Ramos (cell line): ENCODE measurements around the gene KAT7.

Experiments used
- in situ Hi-C: fragments of 300-500 bp; cut with MboI; formaldehyde crosslinking; loops from one replicate; pipeline ENCODE4 v1.14.3; 2022; ENCODE audit warnings: low sequenced_read_pairs; ENCODE audit not compliant: unreplicated experiment

Gene KAT7

DNA sequence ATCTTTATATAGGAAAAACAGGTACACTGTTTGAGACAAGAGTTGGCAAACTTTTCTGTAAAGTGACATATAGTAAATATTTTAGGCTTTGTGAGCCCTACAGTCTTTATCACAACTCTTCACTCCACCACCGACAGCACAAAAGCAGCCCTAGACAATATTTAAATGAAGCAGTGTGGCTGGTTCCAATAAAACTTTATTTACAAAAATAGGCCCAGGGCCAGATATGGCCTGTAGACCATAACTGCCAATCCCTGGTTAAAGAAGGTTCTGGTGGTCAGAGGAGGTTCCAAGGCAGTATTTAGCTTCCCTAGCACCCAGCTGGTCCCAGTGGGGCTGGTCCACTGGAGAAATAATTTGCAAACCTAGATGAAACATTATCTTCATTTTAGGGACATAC, 28.2 kb upstream of the KAT7 start:
- in situ Hi-C loops, result no loop called here

DNA sequence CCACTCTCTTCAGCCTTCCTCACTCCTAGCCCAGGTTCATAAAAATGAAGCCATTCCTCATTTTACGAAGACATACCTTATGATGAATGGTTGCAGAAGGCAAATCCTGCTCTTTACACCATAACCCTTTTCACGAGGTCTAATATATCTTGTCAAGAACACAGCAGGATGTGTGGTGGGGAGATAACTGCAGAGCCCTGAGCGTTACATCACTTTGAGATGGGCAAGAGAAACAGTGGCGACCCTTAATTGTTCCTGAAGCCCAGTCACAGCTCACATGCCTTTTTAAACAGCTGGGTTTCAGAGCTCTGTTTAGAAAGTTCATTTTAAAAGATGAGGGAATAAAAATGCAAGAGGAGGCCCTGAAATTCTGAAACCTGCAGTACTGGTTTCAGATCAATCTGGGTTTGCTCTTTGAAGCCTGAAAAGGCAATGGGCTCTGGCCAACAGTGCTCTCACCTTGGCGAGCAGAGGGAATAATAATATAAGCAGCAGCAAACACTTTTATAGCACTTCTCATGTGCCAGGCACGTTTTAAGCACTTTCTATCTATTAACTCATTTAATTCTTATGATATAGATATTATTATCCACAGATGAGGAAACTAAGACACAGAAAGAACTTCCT, 27.4 kb upstream of the KAT7 start:
- in situ Hi-C loops, result no loop called here

DNA sequence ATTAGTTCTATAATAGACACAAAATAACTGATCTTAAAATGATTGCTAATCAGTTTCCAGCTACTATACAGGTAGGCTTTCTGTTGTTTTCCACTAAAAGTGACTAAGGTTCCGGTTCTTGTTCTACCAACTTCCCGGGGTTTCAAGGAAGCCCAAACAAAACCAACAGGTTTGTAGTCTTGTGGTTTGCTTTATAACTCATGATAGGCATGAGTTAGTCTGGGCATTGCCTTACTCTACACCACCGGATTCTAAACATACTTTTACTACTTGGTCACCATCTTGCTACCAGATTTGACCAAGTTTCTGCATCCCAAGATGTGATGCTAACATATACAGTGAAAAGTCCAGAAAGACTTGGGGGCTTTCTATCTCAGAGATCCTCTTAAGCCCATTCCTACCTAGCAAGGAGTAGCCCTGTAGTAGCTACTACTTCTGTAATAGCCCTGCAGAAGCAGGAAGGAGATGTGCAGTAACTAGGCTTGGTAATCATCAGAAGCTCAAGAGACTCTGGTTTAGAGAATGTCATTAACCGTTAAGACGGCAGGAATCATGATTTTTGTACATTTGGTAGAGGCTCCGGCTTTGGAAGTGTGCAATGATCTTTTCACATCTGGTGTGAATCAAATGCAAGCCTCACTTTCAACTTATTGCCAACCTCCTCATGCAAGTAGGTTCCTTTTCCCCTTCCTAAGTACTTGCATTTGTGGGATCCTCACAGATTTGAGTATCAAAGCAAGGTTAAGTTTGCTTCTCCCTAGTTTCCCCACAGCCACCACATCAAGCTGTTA, 26.1 kb upstream of the KAT7 start:
- in situ Hi-C loops, result no loop called here

DNA sequence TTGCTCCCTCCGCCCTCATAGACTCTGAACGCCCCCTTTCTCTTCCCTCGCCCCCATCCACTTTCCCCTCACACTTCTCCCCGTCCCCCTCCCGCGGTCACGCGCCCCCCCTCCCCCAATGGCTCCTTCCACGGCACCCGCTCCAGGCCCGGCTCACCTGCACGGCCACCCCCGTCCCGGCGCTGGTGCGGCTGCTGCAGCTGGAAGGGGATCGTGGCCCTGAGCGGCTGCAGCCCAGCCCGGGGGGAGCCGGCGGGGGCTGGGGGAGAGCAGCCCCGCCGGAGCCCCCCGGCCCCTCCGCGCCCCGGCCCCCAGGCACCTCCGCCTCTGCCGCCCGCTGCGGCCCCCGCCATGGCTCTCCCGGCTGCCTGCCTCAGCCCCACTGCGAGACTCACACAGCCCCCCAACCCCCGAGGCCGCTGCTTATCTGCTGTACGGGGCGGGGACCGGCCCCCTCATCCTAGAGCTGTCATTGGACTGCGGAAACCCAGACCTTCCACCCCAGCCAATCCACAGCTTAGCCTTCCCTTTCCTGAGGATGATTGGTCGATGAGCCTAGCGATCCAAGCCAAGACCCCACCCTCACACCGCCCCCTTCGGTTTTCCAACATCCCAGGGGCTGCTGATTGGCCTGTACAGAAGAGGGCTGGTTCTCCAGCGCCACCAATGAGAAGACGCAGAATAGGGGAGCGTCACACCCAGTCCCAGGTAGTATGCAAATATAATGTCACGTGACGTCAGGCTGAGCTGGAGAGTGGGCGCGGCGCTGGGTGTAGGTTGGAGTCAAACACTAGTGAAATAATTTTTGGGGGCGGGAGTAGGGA, 24.5 kb upstream of the KAT7 start, which contains the start of gene FAM117A:
Gene FAM117A, minus strand, starts transcription at position 397 of the 824 bp plus-strand sequence. Its CDS starts 44 bp downstream, at position 353.
- in situ Hi-C loops, result no loop called here

DNA sequence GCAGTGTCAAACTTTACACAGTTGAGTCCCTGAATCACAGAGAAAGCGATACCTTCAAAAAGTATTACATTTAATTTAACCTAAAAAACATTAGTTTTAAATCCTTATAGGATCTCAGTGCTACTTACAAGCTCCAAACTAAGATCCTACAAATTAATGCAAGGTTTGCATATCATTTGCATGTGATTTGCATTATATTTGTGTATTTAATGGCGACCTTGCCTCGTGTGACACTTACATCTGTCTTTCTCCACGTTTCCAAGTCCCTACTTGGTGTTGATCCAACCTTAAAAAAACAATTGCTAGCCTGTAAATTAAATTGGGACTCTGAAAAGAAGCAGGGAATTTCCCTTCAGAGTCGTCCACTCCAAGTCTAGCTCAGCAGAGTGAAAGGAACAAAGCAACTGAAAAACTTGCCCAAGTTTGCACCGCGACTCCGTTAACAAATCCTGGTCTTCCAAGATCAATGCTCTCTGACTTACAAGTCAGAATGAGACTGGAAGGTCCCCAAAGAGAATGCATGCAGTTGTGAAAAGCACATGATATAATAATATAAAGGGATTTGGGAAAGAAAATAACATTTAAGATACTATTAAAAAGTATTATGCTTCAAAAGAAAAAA, 23.8 kb upstream of the KAT7 start:
- in situ Hi-C loops, result no loop called here

DNA sequence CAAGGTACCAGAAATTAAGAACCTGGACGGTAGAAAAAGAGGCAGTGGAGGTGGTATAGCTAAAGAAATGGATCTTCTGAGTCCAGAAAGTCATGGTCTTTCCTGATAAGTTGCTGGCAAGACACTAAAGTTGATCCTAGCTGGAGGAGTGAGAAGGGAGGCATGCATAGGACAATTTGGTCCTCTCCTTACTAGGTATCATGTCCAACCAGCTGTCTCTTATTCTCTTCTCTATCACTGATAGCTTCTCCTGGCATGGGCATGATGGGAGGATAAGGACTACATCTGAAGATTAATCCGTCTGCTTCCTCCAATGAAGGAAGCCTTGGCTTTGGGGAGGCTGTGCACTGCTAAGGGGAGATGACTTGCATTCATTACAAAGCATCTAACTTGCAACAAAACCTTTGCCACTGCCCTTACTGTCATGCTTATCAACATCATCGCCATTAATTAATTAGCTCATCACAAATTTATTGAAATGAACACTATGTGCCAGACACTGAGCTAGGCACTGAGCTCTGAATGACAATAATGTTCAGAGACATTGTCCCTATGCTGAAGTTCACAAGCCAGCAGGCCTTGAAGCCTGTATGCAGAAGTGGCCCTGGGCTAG, 21.5 kb upstream of the KAT7 start:
- in situ Hi-C loops, result no loop called here

DNA sequence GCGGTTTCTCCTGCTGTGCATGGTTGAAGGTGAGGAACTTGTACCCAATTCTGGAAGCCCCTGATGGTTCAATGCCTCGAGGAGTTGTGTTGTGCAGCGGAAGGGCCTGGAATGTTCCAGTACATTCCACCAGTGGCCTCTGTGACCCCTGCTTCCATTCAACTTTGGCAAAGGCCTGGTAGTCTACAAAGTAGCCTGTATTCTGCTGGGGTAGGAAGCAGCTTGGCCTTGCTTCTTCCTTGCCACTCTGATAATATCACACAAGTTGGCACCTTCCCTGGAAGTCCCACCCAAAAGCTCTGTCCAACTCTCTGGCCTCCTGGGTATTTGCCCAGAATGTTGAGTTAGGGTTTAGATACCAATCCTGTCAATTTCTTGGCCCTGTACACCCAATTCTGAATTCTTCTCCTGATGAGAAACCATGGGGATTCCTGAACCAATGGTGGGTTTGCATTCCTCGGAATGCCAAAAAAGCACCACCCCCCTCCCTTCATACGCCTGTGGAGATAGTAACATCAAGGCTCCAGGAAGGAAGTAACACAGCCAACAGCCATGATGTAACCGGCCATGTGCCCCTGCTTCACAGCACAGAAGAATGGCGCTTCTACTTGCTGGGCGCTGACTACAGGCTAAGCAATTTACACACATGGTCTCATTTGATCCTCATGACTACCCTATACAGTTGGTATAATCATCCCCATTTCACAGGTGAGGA, 12.8 kb upstream of the KAT7 start:
- in situ Hi-C loops, result no loop called here

DNA sequence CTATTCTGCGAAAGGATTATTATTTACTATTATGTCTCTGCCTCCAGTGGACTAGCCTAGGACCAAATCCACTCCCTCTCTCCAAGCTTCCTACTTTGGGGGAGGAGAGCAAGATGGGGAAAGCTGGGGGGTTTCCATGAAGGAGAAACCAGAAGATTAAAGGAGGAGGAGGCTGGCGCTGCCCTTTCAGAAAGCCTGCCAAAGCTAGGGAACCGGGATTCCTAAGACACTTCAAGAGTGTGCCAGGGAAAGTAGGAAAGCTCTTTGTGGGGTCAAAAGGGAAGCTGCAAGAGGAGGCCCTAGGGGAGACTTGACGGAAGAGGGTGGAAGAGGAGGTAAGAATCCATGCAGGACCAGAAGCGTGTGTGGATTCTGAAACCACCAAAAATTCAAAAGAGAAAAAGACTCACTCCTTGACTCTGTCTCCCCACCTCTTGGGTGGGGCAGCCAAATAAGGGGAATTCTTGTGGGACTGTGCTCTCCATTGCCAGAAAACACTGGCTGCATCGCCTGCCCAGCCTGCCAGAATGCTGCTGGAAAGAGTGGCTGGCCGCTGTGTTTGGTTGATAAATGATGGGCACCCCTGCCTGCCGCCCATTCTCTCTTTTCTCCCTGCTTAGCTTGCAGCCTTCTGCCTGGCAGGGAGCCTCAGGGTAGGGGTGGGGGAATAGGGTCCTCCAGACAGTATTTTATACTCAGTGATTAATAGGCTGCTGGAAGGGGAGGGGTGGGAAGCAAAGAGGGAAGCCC, 11.8 kb upstream of the KAT7 start:
- in situ Hi-C loops, result no loop called here

DNA sequence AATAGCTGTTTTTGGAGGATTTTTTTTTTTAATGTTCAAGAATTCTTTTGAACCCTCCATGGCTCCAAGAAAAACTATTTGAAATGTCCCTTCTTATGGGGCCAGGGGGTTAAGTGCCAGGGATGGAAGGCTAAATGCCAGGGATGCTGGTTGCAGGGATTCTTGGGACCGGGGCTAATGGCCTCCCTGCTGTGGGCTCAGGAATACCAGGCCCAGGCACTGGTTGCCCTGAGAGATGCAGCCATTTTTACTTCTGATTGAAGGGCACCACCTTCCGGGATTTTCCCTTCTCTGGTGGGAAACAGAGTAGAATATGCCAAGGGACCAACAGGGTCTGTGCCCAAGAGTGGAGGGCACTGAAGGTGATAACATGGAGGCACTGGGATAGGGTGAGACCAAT, 10.9 kb upstream of the KAT7 start:
- in situ Hi-C loops, result no loop called here

DNA sequence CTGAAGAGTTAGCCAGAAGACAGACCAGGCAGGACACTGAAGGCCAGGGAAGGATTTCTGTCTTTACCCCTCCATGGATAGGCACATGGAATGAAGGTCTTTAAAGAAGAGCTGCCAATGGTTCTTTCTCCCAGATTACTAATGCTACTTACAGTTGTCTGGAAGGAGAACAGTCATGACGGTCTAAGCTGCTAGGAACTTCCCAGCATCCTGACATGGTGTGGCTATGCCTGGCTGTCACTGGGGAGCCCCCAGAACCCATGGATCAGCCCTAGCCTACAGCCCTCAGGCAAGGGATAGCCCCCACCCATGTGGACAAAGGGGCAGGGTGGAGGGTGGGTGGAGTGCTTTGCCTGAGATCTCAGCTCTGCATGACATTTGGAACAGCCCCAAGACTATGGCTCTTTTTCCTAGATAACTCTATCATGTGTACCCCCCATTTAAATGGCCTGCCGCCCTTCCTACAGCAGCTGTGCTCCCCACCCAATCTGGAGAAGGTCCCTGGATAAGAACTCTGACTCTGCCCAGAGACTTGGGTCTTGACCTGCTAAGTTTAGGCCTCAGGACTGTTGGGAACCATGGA, 9.2 kb upstream of the KAT7 start:
- in situ Hi-C loops, result no loop called here

DNA sequence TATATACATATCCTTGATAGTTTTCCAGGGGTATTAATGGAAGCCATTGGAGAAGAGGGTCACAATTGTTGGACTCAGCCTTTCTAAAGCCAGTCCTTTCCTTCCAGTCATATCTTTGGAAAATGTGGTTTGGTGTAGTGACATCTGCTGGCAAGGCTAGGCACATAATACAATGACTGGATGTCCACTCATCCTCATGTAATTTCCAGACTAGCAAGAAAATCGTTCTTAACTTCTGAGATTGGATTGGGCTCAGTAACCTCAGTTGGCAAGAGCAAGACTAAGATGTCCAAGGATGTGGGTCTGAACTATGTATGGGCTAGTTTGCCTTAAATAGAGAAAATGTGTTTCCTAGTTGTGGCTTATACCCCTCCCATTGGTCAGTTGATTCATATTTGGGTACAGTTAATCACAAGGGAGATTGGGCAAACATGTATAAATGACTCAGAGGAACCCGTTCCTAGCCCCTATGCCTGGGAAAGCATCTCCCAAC, 8.7 kb upstream of the KAT7 start:
- in situ Hi-C loops, result loop anchor here (10.0 kb wide), 1 partner anchor 215 kb away; no protein-coding TSS in a partner anchor

DNA sequence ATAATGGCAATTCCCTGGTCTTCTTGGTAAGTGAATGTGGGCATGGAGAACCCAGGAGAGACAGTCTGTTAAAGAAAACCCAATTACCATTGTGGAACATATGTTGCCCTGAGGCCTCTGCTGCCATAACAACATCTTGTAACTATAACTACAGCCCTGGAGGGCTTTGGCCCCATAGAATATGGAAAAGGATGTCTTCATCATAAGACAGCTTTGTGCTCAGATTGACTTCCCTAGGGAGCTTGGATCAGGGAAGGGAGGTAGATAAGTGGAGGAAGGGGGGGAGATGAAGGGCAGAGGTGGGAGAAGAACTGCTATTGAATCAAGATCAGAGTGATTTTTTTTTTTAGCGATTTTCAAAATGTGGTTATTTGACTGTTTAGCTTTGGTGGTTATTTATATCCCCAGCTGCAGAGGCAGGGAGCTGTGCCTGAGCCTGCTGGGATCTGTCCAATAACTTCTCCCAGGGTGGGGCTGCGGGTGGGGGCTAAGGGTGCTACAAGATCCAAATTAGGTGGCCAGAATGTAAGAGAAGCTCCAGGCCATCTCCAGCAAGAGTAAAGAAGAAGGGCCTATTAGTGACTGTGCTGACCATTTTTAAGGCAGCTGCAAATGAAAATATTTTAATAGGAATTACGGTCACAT, 5.3 kb upstream of the KAT7 start:
- in situ Hi-C loops, result loop anchor here (10.0 kb wide), 1 partner anchor 218 kb away; no protein-coding TSS in a partner anchor

DNA sequence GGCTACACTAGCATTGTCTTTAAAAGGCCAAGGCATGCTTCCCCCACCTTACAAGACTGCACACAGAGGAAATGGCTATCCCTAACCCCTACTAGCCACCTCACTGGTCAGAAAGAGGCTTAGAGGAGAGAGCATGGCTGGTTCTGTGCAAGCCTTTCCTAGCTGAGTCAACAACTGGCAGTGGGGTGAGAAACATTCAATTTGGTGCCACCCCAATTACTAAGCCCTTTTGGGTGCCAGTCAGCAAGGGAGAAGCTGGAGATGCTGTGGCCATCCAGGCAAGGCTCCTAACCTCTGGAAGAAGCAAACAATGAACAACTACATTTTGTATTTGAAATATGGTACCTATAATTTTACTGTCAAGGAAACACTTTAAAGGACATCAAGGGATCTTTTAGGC, 4.7 kb upstream of the KAT7 start:
- in situ Hi-C loops, result loop anchor here (10.0 kb wide), 1 partner anchor 219 kb away; no protein-coding TSS in a partner anchor

DNA sequence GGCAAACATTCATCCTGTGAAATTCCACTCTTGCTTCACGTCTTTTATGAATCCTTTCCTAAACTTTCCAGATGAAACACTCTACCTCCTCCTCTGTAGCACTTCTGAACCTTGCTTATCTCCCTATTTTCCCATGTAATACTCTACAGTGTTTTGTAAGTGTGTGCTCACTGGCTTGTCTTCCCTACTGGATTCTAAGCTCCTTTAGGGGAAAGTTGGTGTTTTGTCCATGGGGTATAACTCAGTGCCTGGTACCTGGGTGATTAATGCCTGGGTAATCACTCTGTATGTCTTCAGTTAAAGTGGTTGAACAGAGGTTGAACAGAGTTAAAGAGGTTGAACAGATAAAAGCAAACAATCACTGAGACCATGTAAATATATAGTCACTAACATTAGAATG, 3.8 kb upstream of the KAT7 start:
- in situ Hi-C loops, result loop anchor here (5.0 to 10.0 kb wide), 2 partner anchors 77 to 220 kb away; partner anchors contain the start of gene SLC35B1

DNA sequence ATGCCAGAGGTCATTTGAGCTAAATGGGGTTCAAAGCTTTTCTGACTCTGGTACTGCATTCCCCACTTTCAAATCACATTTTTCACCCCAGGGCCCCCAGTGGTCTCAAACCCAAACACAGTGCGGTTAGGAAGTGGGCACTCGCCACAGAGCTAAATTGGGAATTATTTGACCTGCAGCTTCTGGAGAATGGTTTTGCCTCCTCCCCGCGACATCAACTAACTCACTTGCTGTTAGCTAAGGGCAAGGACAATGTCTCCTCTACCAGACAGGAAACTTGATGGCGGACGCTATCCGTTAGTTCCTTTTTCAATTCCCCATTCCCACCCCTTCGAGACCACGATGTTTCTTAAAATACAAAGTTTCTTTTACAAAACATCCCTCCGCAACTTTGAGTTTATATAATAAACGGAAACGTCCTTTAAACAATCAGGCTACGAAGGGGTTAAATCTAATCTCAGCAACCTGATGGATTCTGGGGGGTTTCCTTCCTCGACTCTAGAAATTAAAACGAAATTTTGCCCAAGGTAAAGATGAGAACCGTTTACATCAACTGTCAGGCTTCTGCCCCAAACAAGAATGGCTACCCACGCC, 500 bp upstream of the KAT7 start:
- in situ Hi-C loops, result loop anchor here (5.0 to 10.0 kb wide), 2 partner anchors 81 to 223 kb away; partner anchors contain the start of gene SLC35B1

DNA sequence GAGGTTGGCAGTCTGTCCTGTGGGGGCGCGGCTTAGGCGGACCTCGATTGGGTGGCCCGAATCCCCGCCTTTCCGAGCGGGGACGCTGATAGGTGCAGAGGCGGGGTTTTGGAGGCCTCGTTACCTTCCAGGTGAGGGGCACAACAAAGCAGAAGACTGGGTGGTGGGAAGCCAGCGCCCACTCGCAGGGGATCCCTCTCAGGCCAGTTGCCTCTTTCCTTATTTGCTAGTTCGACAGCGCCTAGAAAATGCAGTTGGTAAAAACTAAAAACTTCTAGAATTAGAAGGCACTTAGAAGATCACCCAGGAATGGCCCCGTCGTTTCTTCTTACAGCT, 730 bp downstream of the KAT7 start:
- in situ Hi-C loops, result loop anchor here (5.0 to 10.0 kb wide), 2 partner anchors 82 to 224 kb away; partner anchors contain the start of gene SLC35B1

DNA sequence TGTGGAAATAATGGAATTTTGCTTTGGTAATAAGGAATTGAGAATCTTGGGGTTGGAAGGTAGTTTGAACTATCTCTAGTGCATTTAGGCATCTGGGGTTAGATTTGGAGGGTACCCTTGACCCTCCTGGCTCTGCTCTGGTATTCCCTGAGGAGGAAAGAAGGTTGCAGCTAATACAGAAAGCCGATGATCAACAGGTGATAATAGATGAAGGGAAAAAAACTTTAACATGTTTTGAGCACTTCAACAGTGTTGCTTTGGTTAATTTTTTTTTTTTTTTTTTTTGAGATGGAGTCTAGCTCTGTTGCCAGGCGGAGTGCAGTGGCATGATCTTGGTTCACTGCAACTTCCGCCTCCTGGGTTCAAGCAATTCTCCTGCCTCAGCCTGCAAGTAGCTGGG, 4.8 kb downstream of the KAT7 start:
- in situ Hi-C loops, result no loop called here
